ENCODE results near the gene COA7.

GRCh38 chr1:52738148-52738547, 40.0 kb upstream of the COA7 start:
- TF ChIP-seq CTCF (IDR thresholded peaks at IDR 0.05; ENCODE audit: low read length): no peak
- no peak for TF ChIP-seq EZH2 (IDR thresholded peaks at IDR 0.05; ENCODE audit: borderline replicate concordance, low read length)
